Parathyroid adenoma (tissue), 2 donors: ENCODE data around the gene ZNF605.

Source experiments
- H2AFZ ChIP-seq: fragments of 300-600 bp; sonication (generic); one replicate; pipeline ENCODE4 v1.7.0; 2017; ENCODE audit warnings: antibody characterized with exemption, mild to moderate bottlenecking
- H3K27ac ChIP-seq: fragments of 300-600 bp; sonication (generic); one replicate; pipeline ENCODE4 v1.7.0; 2017
- H3K27me3 ChIP-seq: fragments of 300-600 bp; sonication (generic); one replicate; pipeline ENCODE4 v1.7.0; 2017; ENCODE audit warnings: low read length; ENCODE audit not compliant: control insufficient read depth, insufficient read depth
- H3K36me3 ChIP-seq: fragments of 300-600 bp; sonication (generic); one replicate; pipeline ENCODE4 v1.7.0; 2017; ENCODE audit warnings: low read length; ENCODE audit not compliant: control insufficient read depth, insufficient read depth
- H3K4me1 ChIP-seq: fragments of 300-600 bp; sonication (generic); one replicate; pipeline ENCODE4 v1.7.0; 2017; ENCODE audit warnings: control low read depth
- H3K4me2 ChIP-seq: fragments of 300-600 bp; sonication (generic); one replicate; pipeline ENCODE4 v1.7.0; 2017; ENCODE audit warnings: low read length
- H3K4me3 ChIP-seq: fragments of 300-600 bp; sonication (generic); one replicate; pipeline ENCODE4 v1.7.0; 2017; ENCODE audit warnings: low read depth, low read length
- H3K79me2 ChIP-seq: fragments of 300-600 bp; sonication (generic); one replicate; pipeline ENCODE4 v1.7.0; 2017; ENCODE audit warnings: control low read depth
- H3K9ac ChIP-seq: fragments of 300-600 bp; sonication (generic); one replicate; pipeline ENCODE4 v1.7.0; 2017; ENCODE audit warnings: mild to moderate bottlenecking
- H3K9me3 ChIP-seq: fragments of 300-600 bp; sonication (generic); one replicate; pipeline ENCODE4 v1.7.0; 2017; ENCODE audit warnings: low read length; ENCODE audit not compliant: control insufficient read depth
- CTCF ChIP-seq: fragments of 300-600 bp; sonication (generic); IDR thresholded peaks from one replicate; pipeline ENCODE4 v1.7.0; 2017; ENCODE audit warnings: antibody characterized with exemption, mild to moderate bottlenecking
- donor health status: primary hyperparathyroidism.

Gene ZNF605

GRCh38 chr12:132874175-132874574 is 81.9 kb downstream of the ZNF605 start:
- no peak overlapping the region for H3K9ac ChIP-seq
- no peak overlapping the region for H3K4me3 ChIP-seq
- no peak overlapping the region for H3K4me2 ChIP-seq
- no peaks in the 10 kb centered on the region for H3K4me1 ChIP-seq
- H3K36me3 ChIP-seq: no peaks in the 10 kb centered on the region
- H3K27ac ChIP-seq: no peak overlapping the region
- H3K9me3 ChIP-seq: no peaks in the 10 kb centered on the region
- H3K27me3 ChIP-seq: no peaks in the 10 kb centered on the region
- no peak for TF ChIP-seq CTCF
- H3K79me2 ChIP-seq: no peaks in the 10 kb centered on the region
- H2AFZ ChIP-seq: no peak overlapping the region

GRCh38 chr12:132873724-132874123 is 82.4 kb downstream of the ZNF605 start:
- no peaks in the 10 kb centered on the region for H3K4me1 ChIP-seq
- no peak overlapping the region for H3K9ac ChIP-seq
- no peaks in the 10 kb centered on the region for H3K36me3 ChIP-seq
- H2AFZ ChIP-seq: no peak overlapping the region
- H3K27ac ChIP-seq: no peak overlapping the region
- TF ChIP-seq CTCF: no peak
- H3K27me3 ChIP-seq: no peaks in the 10 kb centered on the region
- no peaks in the 10 kb centered on the region for H3K9me3 ChIP-seq
- no peak overlapping the region for H3K4me3 ChIP-seq
- no peaks in the 10 kb centered on the region for H3K79me2 ChIP-seq
- H3K4me2 ChIP-seq: no peak overlapping the region

DNA sequence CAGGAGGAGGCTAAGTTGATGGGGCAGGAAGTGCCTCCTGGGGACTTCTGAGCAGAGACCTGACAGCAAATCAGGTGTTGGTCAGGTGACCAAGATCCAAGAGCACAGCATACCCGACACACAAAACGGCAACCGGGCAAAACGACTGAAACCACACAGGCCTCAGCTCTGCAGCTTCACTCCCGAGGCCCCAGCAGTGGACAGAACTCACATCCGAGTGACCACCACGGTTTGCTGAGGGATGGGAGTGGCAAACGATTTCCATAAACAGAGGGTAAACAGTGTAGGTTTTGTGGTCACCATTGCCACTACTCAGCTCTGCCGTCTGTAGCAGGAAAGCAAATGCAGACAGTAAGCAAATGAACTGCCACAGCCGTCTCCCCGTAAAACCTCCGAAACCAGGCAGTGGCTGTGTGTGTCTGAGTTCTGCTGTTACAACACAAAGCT is 83.1 kb downstream of the ZNF605 start:
- no peak overlapping the region for H3K9ac ChIP-seq
- H3K4me3 ChIP-seq: no peak overlapping the region
- H3K4me1 ChIP-seq: no peaks in the 10 kb centered on the region
- no peak overlapping the region for H2AFZ ChIP-seq
- H3K27me3 ChIP-seq: no peaks in the 10 kb centered on the region
- TF ChIP-seq CTCF: no peak
- no peak overlapping the region for H3K27ac ChIP-seq
- H3K4me2 ChIP-seq: no peak overlapping the region
- H3K36me3 ChIP-seq: no peaks in the 10 kb centered on the region
- H3K79me2 ChIP-seq: no peaks in the 10 kb centered on the region
- H3K9me3 ChIP-seq: no peaks in the 10 kb centered on the region

DNA sequence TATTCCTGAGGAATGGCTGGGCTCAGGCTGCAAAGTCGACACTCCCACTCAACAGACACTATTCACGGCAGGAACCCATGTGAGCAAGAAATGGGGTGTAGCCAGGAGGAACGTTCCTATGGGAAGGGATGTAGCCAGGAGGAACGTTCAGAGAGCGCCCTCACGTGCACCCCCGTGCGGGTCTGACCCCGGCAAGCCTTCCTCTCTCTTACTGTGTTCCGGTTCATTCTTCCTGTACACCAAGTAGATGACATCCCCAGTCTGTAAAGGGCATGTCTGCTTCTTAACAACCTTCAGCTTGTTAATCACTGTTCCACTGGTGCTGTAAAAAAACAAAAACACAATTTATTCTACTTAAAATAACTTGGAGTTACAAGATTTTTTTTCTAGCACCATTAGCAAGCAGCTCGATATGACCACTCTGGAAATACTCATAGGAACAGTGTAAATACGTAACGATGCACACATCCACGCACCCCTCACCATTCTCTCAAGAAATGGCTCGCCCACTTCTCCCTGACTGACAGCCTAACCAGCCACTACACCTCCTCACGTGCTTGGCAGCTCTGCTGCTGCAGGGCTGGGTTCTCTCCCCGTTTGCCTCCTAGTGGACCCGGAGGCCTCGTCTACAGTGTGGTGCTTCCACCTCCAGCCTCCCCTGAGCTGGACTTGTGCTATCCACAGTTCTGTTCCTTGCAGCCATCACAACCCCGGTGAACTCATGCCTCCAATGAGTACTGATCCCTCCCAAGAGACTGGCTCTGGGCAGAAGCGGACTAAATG is 83.8 kb downstream of the ZNF605 start:
- Histone ChIP-seq H2AFZ (no peak overlapping the region), H3K27ac (no peak overlapping the region), H3K4me2 (no peak overlapping the region), H3K9ac (no peak overlapping the region), H3K4me3 (no peak overlapping the region), H3K36me3 (no peaks in the 10 kb centered on the region), H3K4me1 (no peaks in the 10 kb centered on the region), H3K27me3 (no peaks in the 10 kb centered on the region), H3K9me3 (no peaks in the 10 kb centered on the region), H3K79me2 (no peaks in the 10 kb centered on the region)
- no peak for TF ChIP-seq CTCF

- TF ChIP-seq CTCF: no peak
- no peaks in the 10 kb centered on the region for H3K9me3 ChIP-seq
- no peak overlapping the region for H3K4me2 ChIP-seq
- H3K27me3 ChIP-seq: no peaks in the 10 kb centered on the region
- H3K4me1 ChIP-seq: no peaks in the 10 kb centered on the region
- H2AFZ ChIP-seq: no peak overlapping the region
- no peak overlapping the region for H3K9ac ChIP-seq
- no peaks in the 10 kb centered on the region for H3K36me3 ChIP-seq
- no peak overlapping the region for H3K4me3 ChIP-seq
- H3K79me2 ChIP-seq: no peaks in the 10 kb centered on the region
- no peak overlapping the region for H3K27ac ChIP-seq
These were observed 86.6 kb downstream of the ZNF605 start for GRCh38 chr12:132869551-132869950.
